Colonic mucosa (tissue), 4 donors: ENCODE measurements around the gene GALNS. TPM values are rescaled to one million over a fixed set of nuclear protein-coding genes. Genes with fewer than 3 reads are reported as not detected.

Experiments used
- DNase-seq: peaks from one replicate; pipeline ENCODE4 v3.0.0-alpha.2; 2020
- H3K27ac ChIP-seq: fragments of 200-600 bp; one replicate; pipeline ENCODE4 v1.8.0; 2021
- H3K27me3 ChIP-seq: fragments of 200-600 bp; one replicate; pipeline ENCODE4 v1.8.0; 2021
- H3K36me3 ChIP-seq: fragments of 200-600 bp; one replicate; pipeline ENCODE4 v1.8.0; 2021
- H3K4me1 ChIP-seq: fragments of 200-600 bp; one replicate; pipeline ENCODE4 v1.8.0; 2021; ENCODE audit warnings: mild to moderate bottlenecking
- H3K4me3 ChIP-seq: fragments of 200-600 bp; one replicate; pipeline ENCODE4 v1.8.0; 2021
- H3K9ac ChIP-seq, 2 donors: one replicate each; pipeline ENCODE4 v1.7.0; 2013; ENCODE audit warnings: control low read depth in 2 of 2, low read depth in 2 of 2, low read length in 2 of 2
- H3K9me3 ChIP-seq: fragments of 200-600 bp; one replicate; pipeline ENCODE4 v1.8.0; 2021
- CTCF ChIP-seq: fragments of 200-600 bp; IDR thresholded peaks from one replicate; pipeline ENCODE4 v1.8.0; 2022; ENCODE audit warnings: antibody characterized with exemption, mild to moderate bottlenecking
- intact Hi-C: fragments of 100-400 bp; cut with DNase I; formaldehyde crosslinking; loops from one replicate; pipeline ENCODE4 v1.14.1; 2022
- total RNA-seq, 2 donors: library from RNA; stranded (reverse); fragmentation: NEBNext Ultra II Directional in 1 of 2; extraction: Animal tissue kit (Norgen Biotek cat#: 25700) in 1 of 2; gene quantifications; one replicate each; pipeline ENCODE4 v1.2.1, GENCODE V29; 2021
- donor health status: healthy.
- donor health status: DM: no; HTN: no; CAD: no.
- donor health status: DM: no; HTN: no; CAD: no.

The GALNS gene
- total RNA-seq, 2 donors from 2014 or later, result 22.8 to 44.5 TPM

GRCh38 chr16:88831838-88832237, 24.9 kb downstream of the GALNS start:
- no peaks in the 10 kb centered on the region for H3K27me3 ChIP-seq
- H3K9me3 ChIP-seq, result no peaks in the 10 kb centered on the region
- no peak overlapping the region for H3K9ac ChIP-seq
- H3K36me3 ChIP-seq, result no peaks in the 10 kb centered on the region
- no peak for DNase-seq
- no peak overlapping the region for H3K4me3 ChIP-seq
- intact Hi-C loops, result no loop called here
- TF ChIP-seq CTCF, result no peak
- H3K27ac ChIP-seq, result no peak overlapping the region
- H3K4me1 ChIP-seq, result no peaks in the 10 kb centered on the region

GRCh38 chr16:88830783-88831182, 26.0 kb downstream of the GALNS start:
- no peak for TF ChIP-seq CTCF
- H3K36me3 ChIP-seq, result no peaks in the 10 kb centered on the region
- no peak overlapping the region for H3K27ac ChIP-seq
- no peaks in the 10 kb centered on the region for H3K27me3 ChIP-seq
- intact Hi-C loops, result no loop called here
- no peaks in the 10 kb centered on the region for H3K4me1 ChIP-seq
- H3K4me3 ChIP-seq, result no peak overlapping the region
- no peak overlapping the region for H3K9ac ChIP-seq
- DNase-seq, result no peak
- H3K9me3 ChIP-seq, result no peaks in the 10 kb centered on the region

GRCh38 chr16:88830258-88830657, 26.5 kb downstream of the GALNS start:
- no peak overlapping the region for H3K4me3 ChIP-seq
- no peak overlapping the region for H3K9ac ChIP-seq
- no peaks in the 10 kb centered on the region for H3K9me3 ChIP-seq
- intact Hi-C loops, result no loop called here
- H3K27me3 ChIP-seq, result no peaks in the 10 kb centered on the region
- no peak overlapping the region for H3K27ac ChIP-seq
- H3K4me1 ChIP-seq, result no peaks in the 10 kb centered on the region
- TF ChIP-seq CTCF, result no peak
- DNase-seq, result peak; percentile 43
- H3K36me3 ChIP-seq, result no peaks in the 10 kb centered on the region

- H3K36me3 ChIP-seq, result no peaks in the 10 kb centered on the region
- intact Hi-C loops, result no loop called here
- no peak overlapping the region for H3K27ac ChIP-seq
- no peaks in the 10 kb centered on the region for H3K27me3 ChIP-seq
- no peak overlapping the region for H3K9ac ChIP-seq
- no peak for DNase-seq
- H3K9me3 ChIP-seq, result no peaks in the 10 kb centered on the region
- no peak for TF ChIP-seq CTCF
- H3K4me1 ChIP-seq, result no peaks in the 10 kb centered on the region
- H3K4me3 ChIP-seq, result no peak overlapping the region
Observed at GRCh38 chr16:88828711-88829110, 28.0 kb downstream of the GALNS start.

GRCh38 chr16:88827727-88828126, 29.0 kb downstream of the GALNS start:
- no peak overlapping the region for H3K4me3 ChIP-seq
- H3K36me3 ChIP-seq, result no peaks in the 10 kb centered on the region
- H3K9me3 ChIP-seq, result no peaks in the 10 kb centered on the region
- no peak for TF ChIP-seq CTCF
- no peak overlapping the region for H3K27ac ChIP-seq
- H3K27me3 ChIP-seq, result no peaks in the 10 kb centered on the region
- no peaks in the 10 kb centered on the region for H3K4me1 ChIP-seq
- H3K9ac ChIP-seq, result no peak overlapping the region
- DNase-seq, result no peak
- intact Hi-C loops, result no loop called here
